Fibroblast of lung (primary cell): Measurements from ENCODE around the gene USP33.

Experiments used
- EZH2 ChIP-seq: IDR thresholded peaks from 2 replicates; pipeline ENCODE4 v1.5.1; 2012; ENCODE audit warnings: low read length, control low read depth, mild to moderate bottlenecking; ENCODE audit errors: missing control alignments
- TF ChIP-seq, protein P1 (sequence below), 2 donors: IDR thresholded peaks in 1 of 2; conservative IDR thresholded peaks in 1 of 2; 1 replicate in 1 of 2; 2 replicates in 1 of 2; pipeline ENCODE4 v1.5.1; 2011 to 2012; ENCODE audit warnings: low read length in 2 of 2, control low read depth in 1 of 2, inconsistent platforms in 1 of 2, low read depth in 1 of 2, mild to moderate bottlenecking in 1 of 2

DNA sequence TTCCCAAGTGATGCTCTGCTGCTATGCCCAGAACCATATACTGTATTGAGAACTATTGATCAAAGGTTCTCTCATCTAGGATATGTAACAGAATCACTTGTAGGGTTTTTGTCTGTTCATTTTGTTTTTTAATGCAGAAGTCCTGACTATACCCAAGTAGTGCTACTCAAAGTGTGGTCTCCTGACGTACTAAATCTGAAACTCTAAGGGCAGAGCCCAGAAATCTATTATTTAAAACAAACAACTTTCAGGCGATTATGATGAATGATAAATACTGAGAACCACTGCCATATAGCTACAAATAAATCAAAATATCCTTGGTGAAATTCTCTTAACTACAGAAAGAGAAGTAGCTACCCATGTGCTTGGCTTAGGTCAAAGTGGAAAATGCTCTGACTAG lies 87.3 kb downstream of the USP33 start:
- TF ChIP-seq, protein P1, sequence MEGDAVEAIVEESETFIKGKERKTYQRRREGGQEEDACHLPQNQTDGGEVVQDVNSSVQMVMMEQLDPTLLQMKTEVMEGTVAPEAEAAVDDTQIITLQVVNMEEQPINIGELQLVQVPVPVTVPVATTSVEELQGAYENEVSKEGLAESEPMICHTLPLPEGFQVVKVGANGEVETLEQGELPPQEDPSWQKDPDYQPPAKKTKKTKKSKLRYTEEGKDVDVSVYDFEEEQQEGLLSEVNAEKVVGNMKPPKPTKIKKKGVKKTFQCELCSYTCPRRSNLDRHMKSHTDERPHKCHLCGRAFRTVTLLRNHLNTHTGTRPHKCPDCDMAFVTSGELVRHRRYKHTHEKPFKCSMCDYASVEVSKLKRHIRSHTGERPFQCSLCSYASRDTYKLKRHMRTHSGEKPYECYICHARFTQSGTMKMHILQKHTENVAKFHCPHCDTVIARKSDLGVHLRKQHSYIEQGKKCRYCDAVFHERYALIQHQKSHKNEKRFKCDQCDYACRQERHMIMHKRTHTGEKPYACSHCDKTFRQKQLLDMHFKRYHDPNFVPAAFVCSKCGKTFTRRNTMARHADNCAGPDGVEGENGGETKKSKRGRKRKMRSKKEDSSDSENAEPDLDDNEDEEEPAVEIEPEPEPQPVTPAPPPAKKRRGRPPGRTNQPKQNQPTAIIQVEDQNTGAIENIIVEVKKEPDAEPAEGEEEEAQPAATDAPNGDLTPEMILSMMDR (conservative IDR thresholded peaks at IDR 0.05 in 1 of 2, IDR thresholded peaks at IDR 0.05 in 1 of 2; ENCODE audit: low read depth in 1 of 2, low read length in 2 of 2), result no peak
- TF ChIP-seq EZH2, result no peak
